Epidermal melanocyte (primary cell): ENCODE measurements around the gene CFL2.
A peak's percentile ranks its signal among the peaks of the same experiment; 100 is the strongest.
"Not testable (repeated sequence)": the region's sequence is repeated elsewhere in the genome, so short reads cannot be mapped to it uniquely, and the experiment has no call there.

ENCODE experiments used
- DNase-seq: peaks from one replicate; pipeline ENCODE4 v3.0.0; 2011; ENCODE audit warnings: low spot score; ENCODE audit not compliant: insufficient read length

The CFL2 gene

GRCh38 chr14:34711796-34712712 is 2.3 kb downstream of the CFL2 start:
- no peak for DNase-seq

GRCh38 chr14:34711169-34711568 is 3.2 kb downstream of the CFL2 start:
- DNase-seq: peak; percentile 70

GRCh38 chr14:34710744-34711143 is 3.6 kb downstream of the CFL2 start:
- DNase-seq: no peak

- no peak for DNase-seq
These were observed 4.4 kb downstream of the CFL2 start for GRCh38 chr14:34710006-34710405.

- DNase-seq: no peak
These were observed 6.7 kb downstream of the CFL2 start for GRCh38 chr14:34707722-34708121.

GRCh38 chr14:34701808-34702207 is 12.6 kb downstream of the CFL2 start:
- DNase-seq: no peak

- DNase-seq: no peak
These were observed 13.7 kb downstream of the CFL2 start for GRCh38 chr14:34700622-34701130.

- DNase-seq: no peak
These were observed 14.3 kb downstream of the CFL2 start for GRCh38 chr14:34699873-34700621.

GRCh38 chr14:34694216-34694615 is 20.2 kb downstream of the CFL2 start:
- not testable (repeated sequence) for DNase-seq

GRCh38 chr14:34693228-34693939 is 21.0 kb downstream of the CFL2 start:
- DNase-seq: no peak

- no peak for DNase-seq
These were observed 21.5 kb downstream of the CFL2 start for GRCh38 chr14:34692898-34693227.

- DNase-seq: no peak
These were observed 22.0 kb downstream of the CFL2 start for GRCh38 chr14:34692348-34692747.

GRCh38 chr14:34691206-34691605 is 23.2 kb downstream of the CFL2 start:
- DNase-seq: no peak

GRCh38 chr14:34688470-34689206 is 25.8 kb downstream of the CFL2 start:
- no peak for DNase-seq

- DNase-seq: no peak
These were observed 28.5 kb downstream of the CFL2 start for GRCh38 chr14:34685819-34686428.

- DNase-seq: no peak
These were observed 29.8 kb downstream of the CFL2 start for GRCh38 chr14:34684578-34684977.

- no peak for DNase-seq
These were observed 31.5 kb downstream of the CFL2 start for GRCh38 chr14:34682787-34683321.

GRCh38 chr14:34680806-34681479 is 33.5 kb downstream of the CFL2 start:
- DNase-seq: no peak

GRCh38 chr14:34678735-34679134 is 35.7 kb downstream of the CFL2 start:
- DNase-seq: no peak

- no peak for DNase-seq
These were observed 36.1 kb downstream of the CFL2 start for GRCh38 chr14:34678306-34678705.
